Natural killer cell (primary cell): ENCODE results near the gene GOLGA3. TPM values are rescaled to one million over a fixed set of nuclear protein-coding genes. Genes with fewer than 3 reads are reported as not detected.
"Not testable (repeated sequence)": the region's sequence is repeated elsewhere in the genome, so short reads cannot be mapped to it uniquely, and the experiment has no call there.

Source experiments
- ATAC-seq, 3 donors: fragments of 150-1000 bp in 2 of 3; fragments of 200-7000 bp in 1 of 3; cut with Tn5 transposase; 1 replicate in 1 of 3; 2 replicates in 2 of 3; pipeline ENCODE4 v1.10.0; 2021; ENCODE audit warnings: mild to moderate bottlenecking in 2 of 3, moderate library complexity in 2 of 3
- DNase-seq, 2 donors: peaks; one replicate each; pipeline versions ENCODE4 v3.0.0 to v3.0.0-alpha.2; 2013 to 2021; ENCODE audit warnings: mixed read lengths in 1 of 2
- H3K27ac ChIP-seq: one replicate; pipeline ENCODE4 v1.5.1; 2013; ENCODE audit warnings: mild to moderate bottlenecking, low read length
- H3K27me3 ChIP-seq: one replicate; pipeline ENCODE4 v1.6.1; 2013; ENCODE audit warnings: low read length; ENCODE audit not compliant: control insufficient read depth, insufficient read depth
- H3K36me3 ChIP-seq: one replicate; pipeline ENCODE4 v1.6.1; 2013; ENCODE audit warnings: low read length; ENCODE audit not compliant: control insufficient read depth, insufficient read depth
- H3K4me1 ChIP-seq: one replicate; pipeline ENCODE4 v1.6.1; 2013; ENCODE audit warnings: low read length; ENCODE audit not compliant: control insufficient read depth, insufficient read depth
- H3K4me3 ChIP-seq: one replicate; pipeline ENCODE4 v1.5.1; 2013; ENCODE audit warnings: low read length
- H3K9me3 ChIP-seq: one replicate; pipeline ENCODE4 v1.6.1; 2013; ENCODE audit warnings: low read length; ENCODE audit not compliant: control insufficient read depth, insufficient read depth
- H3K27ac Mint-ChIP-seq, 2 donors: one replicate each; pipeline ENCODE4 v1.8.0; 2022; ENCODE audit warnings: mild to moderate bottlenecking in 2 of 2, mixed read lengths in 2 of 2, moderate library complexity in 1 of 2
- H3K27me3 Mint-ChIP-seq, 2 donors: one replicate each; pipeline ENCODE4 v1.8.0; 2022; ENCODE audit warnings: low read depth in 2 of 2, mixed read lengths in 2 of 2
- H3K36me3 Mint-ChIP-seq: one replicate; pipeline ENCODE4 v1.8.0; 2022; ENCODE audit warnings: mixed read lengths
- H3K4me1 Mint-ChIP-seq, 2 donors: one replicate each; pipeline ENCODE4 v1.8.0; 2022; ENCODE audit warnings: mixed read lengths in 2 of 2
- H3K4me3 Mint-ChIP-seq: one replicate; pipeline ENCODE4 v1.8.0; 2022; ENCODE audit warnings: mild to moderate bottlenecking, moderate library complexity, mixed read lengths
- H3K9me3 Mint-ChIP-seq, 2 donors: one replicate each; pipeline ENCODE4 v1.8.0; 2022; ENCODE audit warnings: mixed read lengths in 2 of 2
- CTCF ChIP-seq: fragments of 200-600 bp; IDR thresholded peaks from one replicate; pipeline ENCODE4 v1.8.0; 2022; ENCODE audit warnings: antibody characterized with exemption
- WGBS: methylation state at CpG from one replicate; pipeline ENCODE4 v1.1.7; 2013; ENCODE audit warnings: missing lambda C conversion rate; ENCODE audit not compliant: insufficient coverage; 5-methylcytosine and 5-hydroxymethylcytosine counted together
- intact Hi-C: fragments of 100-400 bp; cut with micrococcal nuclease; formaldehyde crosslinking; loops from one replicate; pipeline ENCODE4 v1.14.2; 2022
- total RNA-seq, 4 donors: library from RNA; stranded (reverse); fragments of 120-200 nt in 1 of 4; gene quantifications; one replicate each; pipeline versions ENCODE4 v1.2.3 to v1.2.4, GENCODE V29; 2013 to 2022

Gene GOLGA3
- total RNA-seq, 3 donors from 2014 or later (not counting 1 experiment from before 2014, with no cell fraction given) = 39.1 to 54.3 (median 50.9) TPM

- Mint-ChIP-seq H3K4me3 (peak within 1 kb of the TSS; percentile 93), H3K4me1 (peaks cover 23 to 27% of the 10 kb centered on the region in 2 donors), H3K27ac (peak within 1 kb of the TSS; percentile 91 to 95), H3K36me3 (no peaks in the 10 kb centered on the region), H3K9me3 (no peaks in the 10 kb centered on the region), H3K27me3 (no peaks in the 10 kb centered on the region)
- peak within 1 kb of the TSS; percentile 94 for H3K27ac ChIP-seq
- no peaks in the 10 kb centered on the region for H3K36me3 ChIP-seq
- no peaks in the 10 kb centered on the region for H3K27me3 ChIP-seq
- intact Hi-C loops = loop anchor here (10.0 kb wide), 1 partner anchor 54 kb away; no protein-coding TSS in a partner anchor
- no peaks in the 10 kb centered on the region for H3K9me3 ChIP-seq
- no peak for TF ChIP-seq CTCF
- peak; percentile 65 to 77 (median 68) for ATAC-seq
- WGBS = under 1% methylated on average over 97 of the region's 97 CpGs
- H3K4me3 ChIP-seq = peak within 1 kb of the TSS; percentile 94
- H3K4me1 ChIP-seq = peaks cover 32% of the 10 kb centered on the region
- DNase-seq = peak; percentile 47 to 73
Measured at GRCh38 chr12:132761032-132761920, 67.4 kb downstream of the GOLGA3 start, which contains the start of gene ANKLE2. Gene ANKLE2 (minus strand): TSS chr12:132761832. CDS start chr12:132761798, 34 bp downstream.

- Mint-ChIP-seq H3K27ac (peak overlapping the region in 1 of 2 donors; percentile 95), H3K9me3 (no peaks in the 10 kb centered on the region), H3K27me3 (no peaks in the 10 kb centered on the region), H3K4me1 (peaks cover 17 to 19% of the 10 kb centered on the region in 2 donors), H3K36me3 (no peaks in the 10 kb centered on the region), H3K4me3 (no peak overlapping the region)
- WGBS = 96% methylated on average over 4 of the region's 8 CpGs
- intact Hi-C loops = no loop called here
- Histone ChIP-seq H3K27ac (no peak overlapping the region), H3K4me1 (peaks cover 22% of the 10 kb centered on the region), H3K36me3 (peaks cover 7% of the 10 kb centered on the region), H3K4me3 (no peak overlapping the region), H3K9me3 (no peaks in the 10 kb centered on the region), H3K27me3 (no peaks in the 10 kb centered on the region)
- TF ChIP-seq CTCF = no peak
- no peak for ATAC-seq
- DNase-seq = no peak
Measured at GRCh38 chr12:132759359-132759758, 69.3 kb downstream of the GOLGA3 start.

- H3K36me3 ChIP-seq, H3K9me3 Mint-ChIP-seq, ATAC-seq, H3K27ac Mint-ChIP-seq, H3K27me3 Mint-ChIP-seq, H3K4me3 ChIP-seq, H3K9me3 ChIP-seq, H3K4me3 Mint-ChIP-seq, H3K27me3 ChIP-seq, H3K27ac ChIP-seq, intact Hi-C loops, DNase-seq, H3K36me3 Mint-ChIP-seq: not testable (repeated sequence)
- WGBS = 94% methylated on average over 25 of the region's 28 CpGs
- H3K4me1 ChIP-seq = peaks cover 22% of the 10 kb centered on the region
- H3K4me1 Mint-ChIP-seq = peaks cover 17 to 19% of the 10 kb centered on the region in 2 donors
Measured at GRCh38 chr12:132758825-132759224, 69.8 kb downstream of the GOLGA3 start.

DNA sequence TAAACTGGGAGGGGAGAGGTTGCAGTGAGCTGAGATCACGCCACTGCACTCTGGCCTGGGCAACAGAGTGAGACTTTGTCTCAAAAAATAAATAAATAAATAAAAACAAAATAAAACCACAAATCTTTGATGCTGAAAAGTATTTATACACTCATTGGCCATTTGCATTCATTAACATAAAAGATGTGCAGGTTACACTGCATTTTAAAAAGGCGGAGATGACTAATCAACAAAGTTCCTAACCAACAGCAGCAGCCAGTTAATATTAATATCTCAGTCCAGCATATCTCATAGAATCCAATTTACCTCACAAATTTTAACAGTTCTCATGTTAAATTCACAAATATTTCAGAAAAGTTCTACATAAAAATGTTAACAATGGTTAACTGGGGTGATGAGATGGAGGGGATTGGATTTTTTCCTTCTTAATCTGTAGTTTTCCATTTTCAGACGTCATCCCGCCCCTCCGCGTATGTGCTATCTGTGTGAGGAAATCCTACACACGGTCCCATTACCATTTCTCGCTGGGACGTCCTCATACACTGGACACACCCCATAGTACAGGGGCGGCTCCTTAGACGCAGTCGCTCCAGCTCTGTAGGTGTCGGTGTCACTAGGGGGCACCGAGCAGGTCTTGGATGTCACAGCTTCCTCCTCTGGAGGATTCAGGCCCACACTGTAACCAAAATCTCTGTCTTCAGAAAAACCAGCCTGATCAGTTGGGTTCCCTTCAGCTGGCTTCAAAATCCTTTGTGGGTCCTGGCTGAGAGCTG is 74.3 kb downstream of the GOLGA3 start:
- Mint-ChIP-seq H3K27me3 (no peaks in the 10 kb centered on the region), H3K27ac (no peak overlapping the region), H3K4me3 (no peak overlapping the region), H3K36me3 (no peaks in the 10 kb centered on the region), H3K9me3 (no peaks in the 10 kb centered on the region), H3K4me1 (peaks cover 5% of the 10 kb centered on the region in 2 donors)
- no peaks in the 10 kb centered on the region for H3K4me1 ChIP-seq
- no peak for TF ChIP-seq CTCF
- WGBS = 93% methylated on average over 13 of the region's 14 CpGs
- H3K27ac ChIP-seq = no peak overlapping the region
- ATAC-seq (no peak), DNase-seq (no peak)
- H3K4me3 ChIP-seq = no peak overlapping the region
- no peaks in the 10 kb centered on the region for H3K9me3 ChIP-seq
- H3K36me3 ChIP-seq = peaks cover 32% of the 10 kb centered on the region
- intact Hi-C loops = no loop called here
- H3K27me3 ChIP-seq = no peaks in the 10 kb centered on the region

DNA sequence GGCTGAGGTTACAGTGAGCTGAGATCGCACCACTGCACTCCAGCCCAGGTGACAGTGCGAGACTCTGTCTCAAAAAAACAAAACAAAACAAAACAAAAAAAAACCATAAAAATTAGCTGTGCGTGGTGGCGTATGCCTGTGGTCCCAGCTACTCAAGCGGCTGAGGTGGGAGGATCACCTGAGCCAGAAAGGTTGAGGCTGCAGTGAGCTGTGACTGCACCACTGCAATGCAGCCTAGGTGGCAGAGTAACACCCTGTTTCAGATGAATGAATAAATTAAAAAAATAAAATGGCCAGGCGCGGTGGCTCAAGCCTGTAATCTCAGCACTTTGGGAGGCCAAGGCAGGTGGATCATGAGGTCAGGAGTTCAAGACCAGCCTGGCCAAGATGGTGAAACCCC is 75.0 kb downstream of the GOLGA3 start:
- H3K4me1 Mint-ChIP-seq, H3K27me3 ChIP-seq, H3K4me3 ChIP-seq, DNase-seq, ATAC-seq, H3K9me3 ChIP-seq, H3K9me3 Mint-ChIP-seq, intact Hi-C loops, H3K4me1 ChIP-seq, H3K27ac Mint-ChIP-seq, H3K27ac ChIP-seq, H3K4me3 Mint-ChIP-seq, H3K27me3 Mint-ChIP-seq, H3K36me3 Mint-ChIP-seq: not testable (repeated sequence)
- WGBS = 95% methylated on average over 7 of the region's 7 CpGs
- peaks cover 33% of the 10 kb centered on the region for H3K36me3 ChIP-seq
